Measurements from ENCODE around the gene TNFSF13B. TPM values are rescaled to one million over a fixed set of nuclear protein-coding genes. Genes with fewer than 3 reads are reported as not detected.

TNFSF13B gene
- total and polyA plus RNA-seq, 9 donors, result 0.88 to 5.9 (median 1.9) TPM

- Histone ChIP-seq H3K36me3 (no peaks in the 10 kb centered on the region), H3K4me1 (ENCODE audit: insufficient read depth) (peaks cover 2% of the 10 kb centered on the region), H3K27me3 (no peaks in the 10 kb centered on the region), H3K27ac (no peak overlapping the region), H3K9me3 (no peaks in the 10 kb centered on the region), H3K4me3 (no peak overlapping the region)
- DNase-seq, result no peak
- no peak for TF ChIP-seq EP300 (IDR thresholded peaks at IDR 0.05)
- TF ChIP-seq CTCF (IDR thresholded peaks at IDR 0.05), result no peak
- no peak for TF ChIP-seq POLR2A (IDR thresholded peaks at IDR 0.05)
- intact Hi-C loops (cut with DNase I), result no loop called here
These were observed 5.2 kb downstream of the TNFSF13B start for GRCh38 chr13:108274718-108275117.

GRCh38 chr13:108276060-108276459, 6.5 kb downstream of the TNFSF13B start:
- no peaks in the 10 kb centered on the region for H3K36me3 ChIP-seq
- H3K4me3 ChIP-seq, result no peak overlapping the region
- no peak overlapping the region for H3K27ac ChIP-seq
- DNase-seq, result peak; percentile 12 to 61 (median 33)
- intact Hi-C loops (cut with DNase I), result no loop called here
- H3K4me1 ChIP-seq (ENCODE audit: insufficient read depth), result peaks cover 2% of the 10 kb centered on the region
- H3K9me3 ChIP-seq, result no peaks in the 10 kb centered on the region
- H3K27me3 ChIP-seq, result no peaks in the 10 kb centered on the region
- WGBS, 3 donors, result 17 to 24% (median 21%) methylated on average over 6 of the region's 6 CpGs
- TF ChIP-seq CTCF (IDR thresholded peaks at IDR 0.05), result no peak
- TF ChIP-seq EP300 (IDR thresholded peaks at IDR 0.05), result no peak
- no peak for TF ChIP-seq POLR2A (IDR thresholded peaks at IDR 0.05)

GRCh38 chr13:108278466-108278865, 8.9 kb downstream of the TNFSF13B start:
- Histone ChIP-seq H3K9me3 (no peaks in the 10 kb centered on the region), H3K27me3 (no peaks in the 10 kb centered on the region), H3K4me3 (no peak overlapping the region), H3K4me1 (ENCODE audit: insufficient read depth) (peaks cover 2% of the 10 kb centered on the region), H3K36me3 (no peaks in the 10 kb centered on the region), H3K27ac (no peak overlapping the region)
- 94 to 98% (median 97%) methylated on average over 1 of the region's 1 CpG for WGBS, 3 donors
- no peak for TF ChIP-seq CTCF (IDR thresholded peaks at IDR 0.05)
- TF ChIP-seq EP300 (IDR thresholded peaks at IDR 0.05), result no peak
- TF ChIP-seq POLR2A (IDR thresholded peaks at IDR 0.05), result no peak
- intact Hi-C loops (cut with DNase I), result no loop called here
- DNase-seq, result no peak

- Histone ChIP-seq H3K9me3 (no peaks in the 10 kb centered on the region), H3K4me3 (no peak overlapping the region), H3K4me1 (ENCODE audit: insufficient read depth) (no peaks in the 10 kb centered on the region), H3K27me3 (no peaks in the 10 kb centered on the region), H3K27ac (no peak overlapping the region), H3K36me3 (no peaks in the 10 kb centered on the region)
- intact Hi-C loops (cut with DNase I), result no loop called here
- no peak for DNase-seq
- WGBS, 3 donors, result 15 to 22% (median 20%) methylated on average over 4 of the region's 4 CpGs
- TF ChIP-seq POLR2A (IDR thresholded peaks at IDR 0.05) (no peak), EP300 (IDR thresholded peaks at IDR 0.05) (no peak), CTCF (IDR thresholded peaks at IDR 0.05) (no peak)
These were observed 12.4 kb downstream of the TNFSF13B start for GRCh38 chr13:108281901-108282300.

- 13 to 23% (median 17%) methylated on average over 3 of the region's 3 CpGs for WGBS, 3 donors
- TF ChIP-seq POLR2A (IDR thresholded peaks at IDR 0.05), result no peak
- TF ChIP-seq CTCF (IDR thresholded peaks at IDR 0.05), result no peak
- no peak for TF ChIP-seq EP300 (IDR thresholded peaks at IDR 0.05)
- Histone ChIP-seq H3K4me3 (no peak overlapping the region), H3K27me3 (no peaks in the 10 kb centered on the region), H3K9me3 (no peaks in the 10 kb centered on the region), H3K27ac (no peak overlapping the region), H3K4me1 (ENCODE audit: insufficient read depth) (no peaks in the 10 kb centered on the region), H3K36me3 (no peaks in the 10 kb centered on the region)
- no peak for DNase-seq
- intact Hi-C loops (cut with DNase I), result no loop called here
These were observed 13.6 kb downstream of the TNFSF13B start for GRCh38 chr13:108283110-108283509.
